ENCODE data around the gene NUP188. TPM values are rescaled to one million over a fixed set of nuclear protein-coding genes. Genes with fewer than 3 reads are reported as not detected.

The NUP188 gene
- total RNA-seq, 2 donors from 2014 or later = 34.6 to 88.6 TPM

DNA sequence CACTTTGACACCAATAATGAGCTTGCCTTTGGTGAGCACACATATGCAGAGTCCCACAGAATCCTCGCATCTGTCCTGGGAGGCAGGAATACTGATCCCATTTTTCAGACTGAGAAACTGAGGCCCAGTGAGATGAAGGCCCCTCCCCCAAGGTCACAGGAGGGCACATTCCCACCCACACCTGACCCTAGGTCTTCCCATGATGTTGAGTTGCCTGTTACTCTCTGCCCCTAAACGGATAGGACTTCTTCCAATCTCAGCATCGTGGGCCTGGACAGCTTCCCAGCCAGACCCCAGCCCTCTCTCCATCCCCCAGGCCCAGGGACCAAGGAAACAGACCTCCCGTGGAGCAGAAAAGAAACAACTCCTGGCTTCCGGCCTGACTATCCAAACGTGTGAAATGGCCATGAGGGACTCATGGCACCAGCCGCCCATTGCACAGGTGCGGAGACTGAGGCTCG lies 79.8 kb downstream of the NUP188 start:
- WGBS = 17% methylated on average over 9 of the region's 9 CpGs

DNA sequence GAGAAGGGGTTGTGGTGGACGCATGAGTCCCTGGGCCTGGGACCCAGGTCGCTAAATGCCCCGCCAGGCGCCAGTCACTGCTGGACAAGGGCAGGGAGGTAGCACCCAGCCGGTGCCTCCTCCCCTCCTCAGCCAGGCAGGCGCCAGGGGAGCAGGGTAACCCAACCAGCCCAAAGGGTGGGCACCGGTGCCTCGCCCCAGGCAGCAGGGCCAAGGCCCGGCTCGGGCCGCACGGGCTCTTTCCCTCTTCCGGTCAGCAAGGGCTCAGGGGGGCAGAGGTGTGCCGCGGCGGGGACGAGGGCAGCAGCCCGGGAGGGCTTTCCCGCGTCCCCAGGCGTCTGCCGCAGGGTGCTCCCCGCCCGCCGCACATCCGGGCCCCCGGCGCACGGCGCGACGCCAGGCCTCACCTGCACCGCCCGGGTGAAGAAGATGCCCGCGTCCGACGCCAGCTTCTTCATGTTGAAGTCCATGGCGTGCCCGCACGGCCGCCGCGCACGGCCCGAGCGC lies 80.2 kb downstream of the NUP188 start:
- Histone ChIP-seq H3K27ac (peak overlapping the region; percentile 51 to 81), H3K9me3 (no peaks in the 10 kb centered on the region), H3K36me3 (no peaks in the 10 kb centered on the region), H3K4me3 (peak overlapping the region; percentile 54 to 71), H3K27me3 (replicated peaks; ENCODE audit: insufficient read depth) (no peaks in the 10 kb centered on the region), H3K4me1 (replicated peaks) (peaks cover 9% of the 10 kb centered on the region)
- DNase-seq (ENCODE audit: low spot score) = no peak
- TF ChIP-seq, protein P1, sequence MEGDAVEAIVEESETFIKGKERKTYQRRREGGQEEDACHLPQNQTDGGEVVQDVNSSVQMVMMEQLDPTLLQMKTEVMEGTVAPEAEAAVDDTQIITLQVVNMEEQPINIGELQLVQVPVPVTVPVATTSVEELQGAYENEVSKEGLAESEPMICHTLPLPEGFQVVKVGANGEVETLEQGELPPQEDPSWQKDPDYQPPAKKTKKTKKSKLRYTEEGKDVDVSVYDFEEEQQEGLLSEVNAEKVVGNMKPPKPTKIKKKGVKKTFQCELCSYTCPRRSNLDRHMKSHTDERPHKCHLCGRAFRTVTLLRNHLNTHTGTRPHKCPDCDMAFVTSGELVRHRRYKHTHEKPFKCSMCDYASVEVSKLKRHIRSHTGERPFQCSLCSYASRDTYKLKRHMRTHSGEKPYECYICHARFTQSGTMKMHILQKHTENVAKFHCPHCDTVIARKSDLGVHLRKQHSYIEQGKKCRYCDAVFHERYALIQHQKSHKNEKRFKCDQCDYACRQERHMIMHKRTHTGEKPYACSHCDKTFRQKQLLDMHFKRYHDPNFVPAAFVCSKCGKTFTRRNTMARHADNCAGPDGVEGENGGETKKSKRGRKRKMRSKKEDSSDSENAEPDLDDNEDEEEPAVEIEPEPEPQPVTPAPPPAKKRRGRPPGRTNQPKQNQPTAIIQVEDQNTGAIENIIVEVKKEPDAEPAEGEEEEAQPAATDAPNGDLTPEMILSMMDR (IDR thresholded peaks at IDR 0.05) = peak in 1 of 4 experiments; percentile 20
- TF ChIP-seq POLR2A (IDR thresholded peaks at IDR 0.05) = peak; percentile 35
- no peak for TF ChIP-seq POLR2AphosphoS5 (IDR thresholded peaks at IDR 0.05)
- intact Hi-C loops (cut with DNase I) = loop anchor here (1.0 to 5.0 kb wide), 2 partner anchors 9 to 35 kb away; partner anchors contain the start of gene MIGA2
- WGBS = 3% methylated on average over 29 of the region's 47 CpGs

More for the DNA sequence above, 79.8 kb downstream of the NUP188 start:
- intact Hi-C loops (cut with DNase I) = loop anchor here (5.0 kb wide), 1 partner anchor 35 kb away; no protein-coding TSS in a partner anchor
- no peaks in the 10 kb centered on the region for H3K27me3 ChIP-seq (replicated peaks; ENCODE audit: insufficient read depth)
- no peaks in the 10 kb centered on the region for H3K9me3 ChIP-seq
- peak overlapping the region; percentile 51 to 81 for H3K27ac ChIP-seq
- TF ChIP-seq POLR2A (IDR thresholded peaks at IDR 0.05) = no peak
- H3K4me1 ChIP-seq (replicated peaks) = peaks cover 9% of the 10 kb centered on the region
- DNase-seq (ENCODE audit: low spot score) = no peak
- peak overlapping the region; percentile 54 to 71 for H3K4me3 ChIP-seq
- no peaks in the 10 kb centered on the region for H3K36me3 ChIP-seq

DNA sequence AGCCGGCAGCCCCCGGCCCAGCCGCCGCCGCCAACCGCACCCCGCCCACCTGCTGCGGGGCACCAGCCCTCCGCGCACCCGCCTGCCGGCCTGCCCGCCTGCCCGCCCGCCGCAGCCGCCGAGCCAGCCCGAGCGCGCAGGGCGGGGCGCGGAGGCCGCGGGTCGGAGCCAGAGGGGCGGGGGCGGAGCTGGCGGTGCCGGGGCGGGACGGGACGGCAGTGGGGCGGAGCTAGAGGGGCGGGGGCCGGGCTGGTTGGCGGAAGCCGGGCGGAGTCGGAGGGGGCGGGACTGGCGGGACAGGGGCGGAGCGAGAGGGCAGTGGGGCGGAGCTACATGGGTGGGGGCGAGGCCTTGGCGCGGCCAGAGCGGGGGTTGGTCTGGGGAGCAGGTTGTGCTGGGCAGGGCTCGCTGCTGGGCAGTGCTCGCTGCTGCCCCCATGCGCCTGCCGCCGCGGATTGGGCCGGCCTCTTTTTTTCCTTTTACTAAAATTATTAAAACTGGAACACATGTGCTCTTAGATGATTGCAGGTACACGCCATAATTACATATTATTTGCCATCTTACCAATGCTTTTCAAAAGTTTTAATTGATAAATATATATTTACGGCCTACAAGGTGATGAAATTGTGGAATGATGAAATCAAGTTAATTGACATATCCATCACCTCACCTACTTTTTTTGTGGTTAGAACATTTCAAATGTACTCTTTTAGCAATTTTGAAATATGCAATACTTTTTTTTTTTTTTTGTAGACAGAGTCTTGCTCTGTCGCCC lies 80.9 kb downstream of the NUP188 start, which contains the start of gene SH3GLB2:
SH3GLB2 (minus strand) TSS at position 140 of the 775 bp plus-strand sequence. CDS start 177 bp downstream, outside the sequence.
- peak within 1 kb of the TSS; percentile 51 to 81 for H3K27ac ChIP-seq
- peak within 1 kb of the TSS; percentile 54 to 71 for H3K4me3 ChIP-seq
- no peaks in the 10 kb centered on the region for H3K9me3 ChIP-seq
- 4% methylated on average over 17 of the region's 60 CpGs for WGBS
- H3K4me1 ChIP-seq (replicated peaks) = peaks cover 9% of the 10 kb centered on the region
- TF ChIP-seq, protein P1 (IDR thresholded peaks at IDR 0.05) = peak; percentile 78 to 88 (median 80)
- TF ChIP-seq POLR2AphosphoS5 (IDR thresholded peaks at IDR 0.05) = peak; percentile 58
- no peak for TF ChIP-seq POLR2A (IDR thresholded peaks at IDR 0.05)
- peak; percentile 96 for DNase-seq (ENCODE audit: low spot score)
- intact Hi-C loops (cut with DNase I) = loop anchor here (1.0 to 5.0 kb wide), 2 partner anchors 8 to 36 kb away; partner anchors contain the start of gene MIGA2
- no peaks in the 10 kb centered on the region for H3K27me3 ChIP-seq (replicated peaks; ENCODE audit: insufficient read depth)
- H3K36me3 ChIP-seq = no peaks in the 10 kb centered on the region

DNA sequence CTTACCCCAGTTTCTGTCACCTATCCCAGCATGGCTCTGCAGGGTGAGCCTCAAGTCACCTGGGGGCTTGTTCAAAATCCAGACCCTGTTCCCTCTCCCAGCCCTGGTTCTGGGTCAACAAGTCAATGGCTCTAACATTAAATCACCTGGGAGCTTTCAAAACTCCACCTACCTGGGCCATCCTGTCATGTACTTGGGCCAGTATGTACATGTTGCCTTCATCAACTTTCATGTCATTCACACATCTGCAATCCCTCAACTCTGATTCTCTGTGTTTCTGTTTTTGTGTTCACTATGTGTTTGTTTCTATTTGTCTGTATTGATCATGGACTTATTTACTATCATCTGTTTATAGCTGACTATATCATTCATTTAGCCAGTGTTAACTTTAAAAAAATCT lies 82.7 kb downstream of the NUP188 start:
- Histone ChIP-seq H3K9me3 (no peaks in the 10 kb centered on the region), H3K27me3 (replicated peaks; ENCODE audit: insufficient read depth) (no peaks in the 10 kb centered on the region), H3K27ac (no peak overlapping the region), H3K36me3 (no peaks in the 10 kb centered on the region), H3K4me1 (replicated peaks) (peaks cover 9% of the 10 kb centered on the region), H3K4me3 (no peak overlapping the region)
- intact Hi-C loops (cut with DNase I) = no loop called here
- no peak for DNase-seq (ENCODE audit: low spot score)
- TF ChIP-seq POLR2AphosphoS5 (IDR thresholded peaks at IDR 0.05) (no peak), POLR2A (IDR thresholded peaks at IDR 0.05) (no peak)
- TF ChIP-seq, protein P1 (IDR thresholded peaks at IDR 0.05) = no peak

DNA sequence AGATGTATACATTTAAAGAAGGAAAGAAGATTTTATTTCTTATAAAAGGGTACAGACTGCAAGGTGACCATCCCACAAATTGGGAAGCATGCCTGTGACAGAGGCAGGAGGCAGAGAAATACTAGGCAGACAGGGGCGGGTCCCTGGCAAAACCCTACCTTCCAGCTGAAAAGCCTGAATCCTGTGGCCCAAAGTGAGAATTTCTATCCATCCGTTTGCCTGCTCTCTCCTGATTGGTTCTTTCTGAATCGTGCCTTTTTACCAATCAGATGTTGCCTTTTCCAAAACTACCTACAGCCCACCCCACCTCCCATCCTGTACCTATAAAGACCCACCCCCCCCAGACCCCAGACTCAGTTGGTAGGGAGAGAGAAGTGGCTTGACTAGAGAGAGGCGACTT lies 84.0 kb downstream of the NUP188 start:
- 64% methylated on average over 4 of the region's 4 CpGs for WGBS
- no peak overlapping the region for H3K27ac ChIP-seq
- H3K4me1 ChIP-seq (replicated peaks) = peaks cover 2% of the 10 kb centered on the region
- no peaks in the 10 kb centered on the region for H3K36me3 ChIP-seq
- H3K27me3 ChIP-seq (replicated peaks; ENCODE audit: insufficient read depth) = no peaks in the 10 kb centered on the region
- no peaks in the 10 kb centered on the region for H3K9me3 ChIP-seq
- H3K4me3 ChIP-seq = no peak overlapping the region
- no peak for DNase-seq (ENCODE audit: low spot score)
- intact Hi-C loops (cut with DNase I) = no loop called here
- TF ChIP-seq, protein P1 (IDR thresholded peaks at IDR 0.05) = no peak
- TF ChIP-seq POLR2A (IDR thresholded peaks at IDR 0.05) (no peak), POLR2AphosphoS5 (IDR thresholded peaks at IDR 0.05) (no peak)
